Activated CD4-positive, alpha-beta T cell treated with anti-CD3 and anti-CD28 coated beads for 1 hour (primary cell): ENCODE data around the gene ZNF213.

Experiments used
- DNase-seq: peaks from one replicate; pipeline ENCODE4 v3.0.0-alpha.2; 2020

Gene ZNF213, protein sequence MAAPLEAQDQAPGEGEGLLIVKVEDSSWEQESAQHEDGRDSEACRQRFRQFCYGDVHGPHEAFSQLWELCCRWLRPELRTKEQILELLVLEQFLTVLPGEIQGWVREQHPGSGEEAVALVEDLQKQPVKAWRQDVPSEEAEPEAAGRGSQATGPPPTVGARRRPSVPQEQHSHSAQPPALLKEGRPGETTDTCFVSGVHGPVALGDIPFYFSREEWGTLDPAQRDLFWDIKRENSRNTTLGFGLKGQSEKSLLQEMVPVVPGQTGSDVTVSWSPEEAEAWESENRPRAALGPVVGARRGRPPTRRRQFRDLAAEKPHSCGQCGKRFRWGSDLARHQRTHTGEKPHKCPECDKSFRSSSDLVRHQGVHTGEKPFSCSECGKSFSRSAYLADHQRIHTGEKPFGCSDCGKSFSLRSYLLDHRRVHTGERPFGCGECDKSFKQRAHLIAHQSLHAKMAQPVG

DNA sequence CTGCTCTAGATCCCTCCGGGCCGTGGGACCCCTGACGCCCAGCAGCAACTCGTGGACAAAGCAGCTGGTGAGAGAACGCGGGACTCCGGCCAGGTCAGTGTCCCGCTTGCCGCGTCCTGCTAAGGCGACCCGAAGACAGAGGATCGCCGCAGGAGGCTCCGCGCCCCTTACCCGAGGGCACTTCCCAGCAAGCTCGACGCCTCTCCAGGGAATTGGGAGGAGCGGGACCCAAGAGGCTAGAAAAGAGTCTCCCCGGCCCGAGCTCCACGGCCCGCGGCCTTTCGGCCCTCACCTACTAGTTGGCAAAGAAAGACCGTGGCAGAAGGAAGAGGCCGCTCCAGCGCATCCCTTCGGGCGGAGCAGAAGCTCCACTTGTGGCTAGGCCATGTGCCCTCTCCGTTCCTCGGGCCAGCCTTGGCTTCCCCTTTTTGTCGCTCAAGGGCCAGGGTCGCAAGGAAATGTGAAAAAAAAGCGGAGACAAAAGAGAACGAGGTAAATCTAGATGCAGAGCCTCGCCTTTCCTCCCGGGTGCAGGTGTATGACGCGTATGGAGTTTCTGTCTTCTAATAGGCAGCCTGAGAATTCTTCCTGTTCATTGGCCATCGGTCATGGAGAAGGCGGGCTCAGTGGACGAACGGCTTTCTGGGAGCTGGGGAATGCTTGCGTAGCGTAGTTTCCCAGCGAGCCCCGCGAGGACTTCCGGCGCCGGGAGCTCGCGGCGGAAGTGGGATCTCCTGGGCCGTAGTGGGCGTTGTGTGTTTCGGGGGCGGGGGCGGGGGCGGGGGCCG is at the start of gene ZNF213:
ZNF213 (plus strand) TSS at position 692 of the 788 bp plus-strand sequence. CDS start 2,252 bp downstream, outside the sequence.
- peak; percentile 85 for DNase-seq

DNA sequence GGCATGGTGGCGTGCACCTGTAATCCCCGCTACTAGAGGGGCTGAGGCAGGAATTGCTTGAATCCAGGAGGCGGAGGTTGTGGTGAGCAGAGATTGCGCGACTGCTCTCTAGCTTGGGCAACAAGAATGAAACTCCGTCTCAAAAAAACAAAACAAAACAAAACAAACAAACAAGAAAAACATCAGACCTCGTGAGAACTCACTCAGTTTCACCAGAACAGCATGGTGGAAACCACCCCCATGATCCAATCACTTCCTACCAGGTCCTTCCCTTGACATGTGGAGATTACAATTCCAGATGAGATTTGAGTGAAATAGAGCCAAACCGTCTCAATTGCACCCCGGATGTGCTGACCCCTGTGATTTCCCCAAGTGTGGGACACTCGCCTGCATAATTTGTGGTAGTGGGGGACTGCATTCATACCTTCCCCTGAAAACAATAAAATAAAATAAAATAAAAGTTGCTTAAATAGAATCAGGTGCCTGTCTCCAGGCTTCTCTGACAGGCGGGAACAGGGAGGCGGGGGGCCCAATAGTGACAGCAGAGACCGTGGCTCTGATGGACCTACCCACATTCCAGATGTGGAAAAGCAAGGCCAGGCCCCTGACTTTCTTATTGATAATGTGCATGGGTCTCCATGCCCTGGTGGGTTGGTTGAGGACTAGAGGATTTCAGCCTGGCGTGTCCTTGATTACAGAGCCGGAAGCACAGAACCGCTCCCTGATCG is 48.8 kb upstream of the ZNF213 start:
- no peak for DNase-seq

DNA sequence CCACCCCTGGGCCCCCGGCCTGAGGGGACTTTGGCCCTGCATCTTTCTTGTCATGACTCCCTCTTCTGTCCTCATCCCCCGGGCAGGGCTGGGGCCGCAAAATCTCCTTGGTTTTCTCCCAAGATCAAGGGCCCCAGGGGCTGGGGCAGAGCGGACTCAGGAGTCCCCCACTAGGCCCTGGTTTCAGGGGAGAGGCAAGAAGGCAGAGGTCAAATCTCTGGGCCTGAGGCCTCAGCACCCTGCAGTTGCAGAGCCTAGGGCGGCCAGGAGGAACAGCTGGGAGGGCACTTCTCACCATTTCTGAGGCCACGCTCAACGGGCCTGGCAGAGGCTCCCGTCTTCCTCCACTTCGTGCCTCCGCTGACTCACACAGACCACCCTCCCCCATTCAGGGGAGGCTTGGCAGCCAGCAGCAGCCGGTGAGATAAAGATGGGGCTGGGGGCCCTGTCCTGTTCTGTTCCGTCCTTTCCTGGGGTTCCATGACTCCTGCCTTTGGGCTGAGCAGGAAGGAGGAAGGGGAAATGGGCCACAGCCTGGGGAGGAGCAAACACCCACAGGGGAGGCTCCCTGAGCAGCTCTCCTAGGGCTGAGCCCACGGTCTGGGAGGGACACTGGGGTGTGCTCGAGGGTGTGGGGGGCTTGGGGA is 48.1 kb upstream of the ZNF213 start:
- DNase-seq, result no peak

GRCh38 chr16:3087243-3088235 is 47.3 kb upstream of the ZNF213 start:
- no peak for DNase-seq

GRCh38 chr16:3088450-3088849 is 46.4 kb upstream of the ZNF213 start:
- no peak for DNase-seq

DNA sequence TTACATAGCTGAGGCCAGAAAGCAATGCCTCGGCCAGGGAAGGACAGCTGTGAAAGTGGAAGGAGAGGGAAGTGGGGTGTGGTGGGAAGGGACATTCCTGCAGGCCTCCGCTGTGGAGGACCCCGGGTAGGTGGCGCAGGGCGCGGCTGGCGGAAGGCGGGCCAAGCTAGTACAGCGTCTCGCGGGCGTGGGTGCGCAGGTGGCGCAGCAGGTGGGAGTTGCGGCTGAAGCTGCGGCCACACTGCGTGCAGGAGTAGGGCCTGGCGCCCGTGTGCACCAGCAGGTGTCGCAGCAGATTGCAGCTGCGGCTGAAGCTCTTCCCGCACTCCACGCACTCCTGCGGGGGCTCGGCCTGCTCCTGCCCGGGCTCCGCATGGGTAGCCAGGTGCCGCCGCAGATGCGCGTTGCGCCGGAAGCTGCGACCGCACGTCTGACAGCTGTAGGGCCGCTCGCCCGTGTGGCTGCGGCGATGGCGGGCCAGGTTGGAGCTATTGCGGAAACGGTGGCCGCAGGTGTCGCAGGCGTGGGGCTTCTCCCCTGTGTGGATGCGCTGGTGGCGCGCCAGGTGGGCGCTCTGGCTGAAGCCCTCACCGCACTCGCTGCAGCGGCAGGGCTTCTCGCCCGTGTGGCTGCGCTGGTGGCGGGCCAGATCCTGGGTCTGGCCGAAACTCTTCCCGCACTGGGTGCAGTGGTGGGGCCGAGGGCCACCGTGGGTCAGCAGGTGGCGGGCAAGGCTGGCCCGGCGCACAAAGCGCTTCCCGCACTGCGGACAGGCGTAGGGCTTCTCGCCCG is 45.7 kb upstream of the ZNF213 start:
- DNase-seq, result no peak

- no peak for DNase-seq
Measured at GRCh38 chr16:3089717-3090592, 44.9 kb upstream of the ZNF213 start.

DNA sequence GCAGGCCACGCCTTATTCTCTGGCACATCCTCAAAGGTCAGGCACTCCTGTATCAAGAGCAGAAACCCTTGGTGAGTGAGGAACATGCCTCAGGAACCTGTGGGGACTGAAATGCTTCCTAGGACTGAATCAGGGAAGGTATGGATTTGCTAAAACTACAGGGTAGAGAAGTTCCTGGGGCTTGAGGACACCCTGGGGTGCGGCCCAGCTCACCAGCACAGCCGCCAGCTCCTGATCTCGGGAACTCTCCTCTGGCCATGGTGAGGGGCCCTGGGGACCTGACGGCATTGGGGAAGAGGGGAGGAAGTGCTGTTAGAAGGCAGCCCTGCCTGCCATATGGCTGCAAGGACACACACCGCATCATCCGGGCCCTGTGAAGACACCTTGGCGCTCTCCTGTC is 43.3 kb upstream of the ZNF213 start:
- no peak for DNase-seq

DNA sequence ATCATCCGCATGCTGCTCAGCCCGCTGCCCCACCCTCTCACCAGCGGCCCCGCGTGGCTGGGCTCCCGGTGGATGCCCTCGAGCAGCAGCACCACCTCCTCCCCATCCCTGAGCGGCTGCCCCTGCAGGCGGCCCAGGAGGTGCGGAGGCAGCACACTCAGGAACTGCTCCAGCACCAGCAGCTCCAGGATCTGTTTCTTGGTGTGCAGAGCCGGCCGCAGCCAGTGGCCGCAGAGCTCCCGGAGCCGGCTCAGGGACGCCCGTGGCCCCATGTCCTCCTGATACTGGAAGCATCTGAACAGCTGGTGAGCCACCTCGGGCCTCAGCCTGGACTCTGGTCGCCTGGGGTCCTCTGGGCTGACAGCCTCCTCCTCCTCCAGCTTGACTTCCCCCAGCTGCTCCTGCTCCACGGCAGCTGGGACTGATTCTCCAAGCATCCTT is 42.3 kb upstream of the ZNF213 start:
- no peak for DNase-seq

GRCh38 chr16:3094289-3095027 is 40.4 kb upstream of the ZNF213 start:
- no peak for DNase-seq

GRCh38 chr16:3095869-3096268 is 39.0 kb upstream of the ZNF213 start:
- peak; percentile 31 for DNase-seq

DNA sequence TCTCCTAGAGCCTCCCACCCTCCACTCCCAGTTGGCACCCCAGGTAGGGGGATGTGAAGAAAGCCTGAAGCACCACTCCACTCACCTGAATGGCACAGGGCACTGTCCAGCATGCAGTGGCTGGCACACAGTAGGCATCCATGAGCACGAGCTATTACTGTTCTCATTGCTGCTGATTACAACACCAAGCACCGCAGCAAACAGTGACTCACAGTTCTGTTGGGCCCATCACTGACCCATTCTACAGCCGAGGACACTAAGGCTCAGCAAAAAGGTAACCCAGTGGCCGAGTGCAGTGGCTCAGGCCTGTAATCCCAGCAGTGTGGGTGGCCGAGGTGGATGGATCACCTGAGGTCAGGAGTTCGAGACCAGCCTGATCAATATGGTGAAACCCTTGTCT is 38.5 kb upstream of the ZNF213 start:
- no peak for DNase-seq

GRCh38 chr16:3097266-3097665 is 37.6 kb upstream of the ZNF213 start:
- DNase-seq, result no peak

GRCh38 chr16:3098459-3099394 is 36.1 kb upstream of the ZNF213 start, which contains the start of gene ZSCAN10:
TSS of gene ZSCAN10 (minus strand) at chr16:3099294. CDS start at chr16:3092937, 6,357 bp downstream.
- DNase-seq, result no peak

- DNase-seq, result no peak
Measured at GRCh38 chr16:3099395-3099731, 35.5 kb upstream of the ZNF213 start.

DNA sequence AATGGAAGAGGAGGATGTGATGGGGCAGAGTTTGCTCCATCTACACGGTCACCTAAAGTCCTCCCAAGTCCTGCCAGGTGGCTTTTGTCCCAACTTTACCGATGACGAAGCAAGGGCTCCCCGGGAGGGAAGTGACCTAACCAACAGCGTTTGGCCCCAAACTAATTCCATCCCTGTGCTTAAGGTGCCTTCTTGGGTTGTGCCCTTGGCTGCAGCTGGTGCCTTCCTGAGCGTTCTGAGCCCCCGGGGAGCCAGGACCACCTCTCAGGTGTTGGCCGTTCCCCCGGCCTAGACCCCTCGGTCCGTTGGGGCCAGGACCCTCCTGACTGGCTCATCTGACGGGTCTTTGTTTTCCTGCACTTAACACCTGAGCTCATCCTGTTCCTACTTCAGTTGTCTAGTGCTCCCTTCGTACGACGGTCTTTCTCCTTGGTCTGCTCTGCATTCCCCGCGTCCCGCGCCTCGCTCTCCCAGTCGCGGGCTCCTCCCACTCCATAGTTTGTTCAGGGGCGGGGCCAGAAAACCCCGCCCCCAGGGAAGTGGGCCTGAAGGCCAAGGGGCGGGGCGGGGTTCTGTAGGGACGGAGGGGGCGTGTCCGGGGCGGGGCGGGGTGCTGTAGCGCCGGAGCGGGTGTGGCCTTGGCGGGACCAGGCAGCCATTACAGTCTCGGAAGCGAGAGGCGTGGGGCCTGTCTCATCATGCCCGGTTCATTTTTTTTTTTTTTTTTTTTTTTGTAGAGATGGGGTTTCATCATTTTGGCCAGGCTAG is 34.9 kb upstream of the ZNF213 start:
- peak; percentile 79 for DNase-seq
